Neural progenitor cell (in vitro differentiated cells): ENCODE results near the gene IL10RA. TPM values are rescaled to one million over a fixed set of nuclear protein-coding genes. Genes with fewer than 3 reads are reported as not detected.

Experiments
- DNase-seq: peaks from one replicate; pipeline ENCODE4 v3.0.0-alpha.2; 2016; ENCODE audit warnings: low spot score
- H2AFZ ChIP-seq: fragments of 200-600 bp; sonication (generic); replicated peaks from 2 replicates; pipeline ENCODE4 v1.6.1; 2016; ENCODE audit warnings: antibody characterized with exemption
- H3F3A ChIP-seq: fragments of 200-600 bp; sonication (generic); 2 replicates; pipeline ENCODE4 v1.6.1; 2016; ENCODE audit warnings: antibody characterized with exemption, low read depth
- H3K27ac ChIP-seq: fragments of 200-600 bp; sonication (generic); 2 replicates; pipeline ENCODE4 v1.5.1; 2016; ENCODE audit warnings: mild to moderate bottlenecking
- H3K27me3 ChIP-seq: fragments of 200-600 bp; sonication (generic); 2 replicates; pipeline ENCODE4 v1.6.1; 2016; ENCODE audit warnings: mild to moderate bottlenecking, moderate library complexity
- H3K36me3 ChIP-seq: fragments of 200-600 bp; sonication (generic); 2 replicates; pipeline ENCODE4 v1.5.1; 2016
- H3K4me1 ChIP-seq: fragments of 200-600 bp; sonication (generic); 2 replicates; pipeline ENCODE4 v1.6.1; 2016; ENCODE audit warnings: mixed run types
- H3K4me2 ChIP-seq: fragments of 200-600 bp; sonication (generic); 2 replicates; pipeline ENCODE4 v1.6.1; 2016
- H3K4me3 ChIP-seq: fragments of 200-600 bp; sonication (generic); 2 replicates; pipeline ENCODE4 v1.5.1; 2016
- H3K79me2 ChIP-seq: fragments of 200-600 bp; sonication (generic); 2 replicates; pipeline ENCODE4 v1.6.1; 2016; ENCODE audit warnings: low read depth
- H3K9ac ChIP-seq: fragments of 200-600 bp; sonication (generic); 2 replicates; pipeline ENCODE4 v1.6.1; 2016
- H3K9me3 ChIP-seq: fragments of 200-600 bp; sonication (generic); 2 replicates; pipeline ENCODE4 v1.5.1; 2016; ENCODE audit warnings: low read depth
- H4K20me1 ChIP-seq: fragments of 200-600 bp; sonication (generic); 2 replicates; pipeline ENCODE4 v1.6.1; 2016; ENCODE audit warnings: low read depth
- H3K27ac Mint-ChIP-seq: 3 replicates; pipeline ENCODE4 v1.8.0; 2021; ENCODE audit warnings: mixed read lengths
- H3K27me3 Mint-ChIP-seq: 2 replicates; pipeline ENCODE4 v1.8.0; 2022; ENCODE audit warnings: low read depth, mild to moderate bottlenecking, inconsistent platforms, moderate library complexity, mixed read lengths; ENCODE audit not compliant: insufficient read depth
- H3K36me3 Mint-ChIP-seq: 3 replicates; pipeline ENCODE4 v1.8.0; 2021; ENCODE audit warnings: mixed read lengths
- H3K4me1 Mint-ChIP-seq: 3 replicates; pipeline ENCODE4 v1.8.0; 2021; ENCODE audit warnings: mixed read lengths
- H3K4me3 Mint-ChIP-seq: 3 replicates; pipeline ENCODE4 v1.8.0; 2021; ENCODE audit warnings: mild to moderate bottlenecking, moderate library complexity, mixed read lengths
- H3K9me3 Mint-ChIP-seq: 3 replicates; pipeline ENCODE4 v1.8.0; 2020; ENCODE audit warnings: mixed read lengths
- EZH2 ChIP-seq: fragments of 200-600 bp; sonication (generic); IDR thresholded peaks from 2 replicates; pipeline ENCODE4 v1.6.1; 2017; ENCODE audit warnings: antibody characterized with exemption, mild to moderate bottlenecking, moderate library complexity
- EZH2phosphoT487 ChIP-seq: fragments of 200-600 bp; sonication (generic); IDR thresholded peaks from 2 replicates; pipeline ENCODE4 v1.6.1; 2017; ENCODE audit warnings: antibody characterized with exemption
- total RNA-seq: library from RNA; depleted of rRNA; stranded (reverse); fragments of >200 nt; gene quantifications from 2 replicates; pipeline ENCODE4 v1.2.3, GENCODE V29; 2015; ENCODE audit warnings: low replicate concordance
- TF ChIP-seq, protein P1 (sequence below): fragments of 200-600 bp; sonication (generic); IDR thresholded peaks from 2 replicates; pipeline ENCODE4 v1.5.1; 2017; ENCODE audit warnings: antibody characterized with exemption, mild to moderate bottlenecking

The IL10RA gene
- total RNA-seq, 1 donor from 2014 or later = not detected

DNA sequence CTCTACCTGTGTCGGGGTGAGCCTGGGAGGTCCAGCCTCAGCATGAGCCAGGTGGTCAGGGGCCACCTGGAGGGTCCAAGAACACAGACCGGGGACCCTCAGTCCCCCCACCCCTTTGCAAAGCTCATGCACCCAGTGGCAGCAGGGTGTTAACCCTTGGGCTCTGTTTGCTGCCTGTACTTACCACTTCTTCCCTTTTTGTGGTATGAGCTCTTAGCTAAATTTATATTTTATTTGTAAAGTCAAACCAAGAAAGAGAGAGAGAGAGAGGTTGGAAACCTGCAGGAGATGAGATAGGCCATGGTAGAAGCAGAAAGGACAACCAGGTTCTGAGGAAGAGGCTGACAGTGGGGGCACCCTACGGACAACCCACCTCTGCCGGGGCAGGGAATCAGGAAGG lies 29.9 kb downstream of the IL10RA start:
- Histone ChIP-seq H3F3A (no peaks in the 10 kb centered on the region), H4K20me1 (no peaks in the 10 kb centered on the region), H2AFZ (no peak overlapping the region), H3K27ac (no peak overlapping the region), H3K27me3 (peaks cover 5% of the 10 kb centered on the region), H3K9ac (no peak overlapping the region), H3K36me3 (no peaks in the 10 kb centered on the region), H3K4me2 (no peak overlapping the region), H3K9me3 (no peaks in the 10 kb centered on the region), H3K79me2 (no peaks in the 10 kb centered on the region), H3K4me1 (no peaks in the 10 kb centered on the region), H3K4me3 (no peak overlapping the region)
- Mint-ChIP-seq H3K9me3 (peaks cover 6% of the 10 kb centered on the region), H3K27ac (no peak overlapping the region), H3K4me1 (peaks cover 4% of the 10 kb centered on the region), H3K4me3 (no peak overlapping the region), H3K27me3 (peaks cover 16% of the 10 kb centered on the region), H3K36me3 (no peaks in the 10 kb centered on the region)
- no peak for DNase-seq
- TF ChIP-seq, protein P1, sequence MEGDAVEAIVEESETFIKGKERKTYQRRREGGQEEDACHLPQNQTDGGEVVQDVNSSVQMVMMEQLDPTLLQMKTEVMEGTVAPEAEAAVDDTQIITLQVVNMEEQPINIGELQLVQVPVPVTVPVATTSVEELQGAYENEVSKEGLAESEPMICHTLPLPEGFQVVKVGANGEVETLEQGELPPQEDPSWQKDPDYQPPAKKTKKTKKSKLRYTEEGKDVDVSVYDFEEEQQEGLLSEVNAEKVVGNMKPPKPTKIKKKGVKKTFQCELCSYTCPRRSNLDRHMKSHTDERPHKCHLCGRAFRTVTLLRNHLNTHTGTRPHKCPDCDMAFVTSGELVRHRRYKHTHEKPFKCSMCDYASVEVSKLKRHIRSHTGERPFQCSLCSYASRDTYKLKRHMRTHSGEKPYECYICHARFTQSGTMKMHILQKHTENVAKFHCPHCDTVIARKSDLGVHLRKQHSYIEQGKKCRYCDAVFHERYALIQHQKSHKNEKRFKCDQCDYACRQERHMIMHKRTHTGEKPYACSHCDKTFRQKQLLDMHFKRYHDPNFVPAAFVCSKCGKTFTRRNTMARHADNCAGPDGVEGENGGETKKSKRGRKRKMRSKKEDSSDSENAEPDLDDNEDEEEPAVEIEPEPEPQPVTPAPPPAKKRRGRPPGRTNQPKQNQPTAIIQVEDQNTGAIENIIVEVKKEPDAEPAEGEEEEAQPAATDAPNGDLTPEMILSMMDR = no peak
- TF ChIP-seq EZH2phosphoT487 (no peak), EZH2 (no peak)

GRCh38 chr11:118017111-118017510 lies 30.9 kb downstream of the IL10RA start:
- Mint-ChIP-seq H3K4me3 (no peak overlapping the region), H3K9me3 (peaks cover 8% of the 10 kb centered on the region), H3K27me3 (peaks cover 16% of the 10 kb centered on the region), H3K27ac (no peak overlapping the region), H3K36me3 (no peaks in the 10 kb centered on the region), H3K4me1 (peaks cover 3% of the 10 kb centered on the region)
- H4K20me1 ChIP-seq = no peaks in the 10 kb centered on the region
- no peak for DNase-seq
- H3K9ac ChIP-seq = no peak overlapping the region
- peaks cover 5% of the 10 kb centered on the region for H3K27me3 ChIP-seq
- no peaks in the 10 kb centered on the region for H3K36me3 ChIP-seq
- H3K79me2 ChIP-seq = no peaks in the 10 kb centered on the region
- H3K9me3 ChIP-seq = no peaks in the 10 kb centered on the region
- H3K4me1 ChIP-seq = no peaks in the 10 kb centered on the region
- H2AFZ ChIP-seq = no peak overlapping the region
- no peak overlapping the region for H3K4me3 ChIP-seq
- no peak for TF ChIP-seq EZH2
- no peak for TF ChIP-seq EZH2phosphoT487
- TF ChIP-seq, protein P1 = no peak
- no peak overlapping the region for H3K4me2 ChIP-seq
- H3K27ac ChIP-seq = no peak overlapping the region
- H3F3A ChIP-seq = no peaks in the 10 kb centered on the region

GRCh38 chr11:118017631-118018315 lies 31.6 kb downstream of the IL10RA start:
- H3K4me1 ChIP-seq = no peaks in the 10 kb centered on the region
- H3K27me3 Mint-ChIP-seq = peaks cover 16% of the 10 kb centered on the region
- no peaks in the 10 kb centered on the region for H3K36me3 ChIP-seq
- no peak overlapping the region for H3K27ac ChIP-seq
- H3K4me3 Mint-ChIP-seq = no peak overlapping the region
- H3K79me2 ChIP-seq = no peaks in the 10 kb centered on the region
- H3K4me1 Mint-ChIP-seq = no peaks in the 10 kb centered on the region
- no peaks in the 10 kb centered on the region for H3K9me3 ChIP-seq
- no peak overlapping the region for H3K4me2 ChIP-seq
- no peaks in the 10 kb centered on the region for H3K36me3 Mint-ChIP-seq
- TF ChIP-seq, protein P1 = no peak
- TF ChIP-seq EZH2phosphoT487 (no peak), EZH2 (no peak)
- no peak overlapping the region for H3K4me3 ChIP-seq
- no peaks in the 10 kb centered on the region for H4K20me1 ChIP-seq
- DNase-seq = no peak
- H3K27ac Mint-ChIP-seq = no peak overlapping the region
- H2AFZ ChIP-seq = no peak overlapping the region
- no peak overlapping the region for H3K9ac ChIP-seq
- H3K9me3 Mint-ChIP-seq = peaks cover 8% of the 10 kb centered on the region
- no peaks in the 10 kb centered on the region for H3F3A ChIP-seq
- H3K27me3 ChIP-seq = peaks cover 5% of the 10 kb centered on the region
